ENCODE measurements around the gene CD300LB.
"Not testable (repeated sequence)": the region's sequence is repeated elsewhere in the genome, so short reads cannot be mapped to it uniquely, and the experiment has no call there.

The CD300LB gene

GRCh38 chr17:74493331-74493833 lies 37.9 kb downstream of the CD300LB start:
- ATAC-seq (peak; percentile 76), DNase-seq (peak; percentile 74)

DNA sequence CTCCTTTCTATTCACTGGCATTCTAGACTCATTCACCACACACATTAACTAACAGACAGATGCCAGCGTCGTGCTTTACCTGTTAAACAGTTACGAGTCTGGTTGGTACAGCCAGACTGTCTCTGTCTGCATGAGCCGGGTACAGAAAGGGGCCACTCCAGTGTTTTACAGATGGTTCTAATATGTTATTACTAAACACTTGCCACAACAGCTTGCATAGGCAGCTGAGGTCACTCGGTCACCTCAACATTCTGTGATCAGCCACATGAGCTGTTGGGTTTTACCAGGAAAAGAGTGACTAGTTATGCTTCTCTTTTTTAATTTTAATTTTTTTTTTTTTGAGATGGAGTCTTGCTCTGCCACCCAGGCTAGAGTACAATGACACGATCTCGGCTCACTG lies 39.6 kb downstream of the CD300LB start:
- ATAC-seq (no peak), DNase-seq (no peak)

DNA sequence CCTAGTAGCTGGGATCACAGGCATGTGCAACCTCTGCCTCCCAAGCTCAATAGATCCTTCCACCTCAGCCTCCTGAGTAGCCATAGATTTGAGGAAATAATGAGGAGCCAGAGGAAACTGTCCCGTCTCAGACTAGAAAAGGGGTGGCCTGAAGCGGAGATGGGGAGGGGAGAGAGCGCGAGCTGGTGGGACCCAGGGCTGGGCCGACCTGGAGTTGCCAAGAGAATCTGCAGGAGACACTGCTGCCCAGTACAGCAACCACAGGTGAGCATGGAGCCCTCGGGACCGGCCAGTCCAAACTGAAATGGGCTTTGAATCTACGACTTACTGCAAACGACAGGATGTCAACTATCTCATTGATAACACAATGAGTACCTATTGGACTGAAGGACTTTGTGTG lies 40.6 kb downstream of the CD300LB start:
- no peak for DNase-seq
- no peak for ATAC-seq

GRCh38 chr17:74488276-74488675 lies 43.0 kb downstream of the CD300LB start:
- not testable (repeated sequence) for ATAC-seq, DNase-seq

DNA sequence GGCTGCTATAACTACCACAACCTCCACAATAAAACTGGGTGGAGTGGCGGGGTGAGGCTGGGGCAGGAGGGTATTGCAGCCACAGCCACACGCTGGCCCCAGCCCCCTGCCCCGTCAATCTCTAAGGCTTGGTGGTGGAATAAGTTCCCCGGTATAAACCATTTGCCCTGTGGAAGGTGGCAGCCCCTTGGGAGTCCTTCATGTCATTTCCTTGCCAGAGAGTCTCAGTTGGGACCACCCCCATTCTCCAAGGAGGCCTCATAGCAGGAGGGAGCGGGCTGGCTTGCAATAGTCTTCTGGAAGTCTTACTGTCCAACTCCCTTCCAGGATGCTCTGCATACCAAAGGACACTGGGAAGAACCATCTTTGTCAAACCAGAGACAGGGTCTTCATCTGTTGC lies 45.4 kb downstream of the CD300LB start:
- ATAC-seq (no peak), DNase-seq (no peak)

DNA sequence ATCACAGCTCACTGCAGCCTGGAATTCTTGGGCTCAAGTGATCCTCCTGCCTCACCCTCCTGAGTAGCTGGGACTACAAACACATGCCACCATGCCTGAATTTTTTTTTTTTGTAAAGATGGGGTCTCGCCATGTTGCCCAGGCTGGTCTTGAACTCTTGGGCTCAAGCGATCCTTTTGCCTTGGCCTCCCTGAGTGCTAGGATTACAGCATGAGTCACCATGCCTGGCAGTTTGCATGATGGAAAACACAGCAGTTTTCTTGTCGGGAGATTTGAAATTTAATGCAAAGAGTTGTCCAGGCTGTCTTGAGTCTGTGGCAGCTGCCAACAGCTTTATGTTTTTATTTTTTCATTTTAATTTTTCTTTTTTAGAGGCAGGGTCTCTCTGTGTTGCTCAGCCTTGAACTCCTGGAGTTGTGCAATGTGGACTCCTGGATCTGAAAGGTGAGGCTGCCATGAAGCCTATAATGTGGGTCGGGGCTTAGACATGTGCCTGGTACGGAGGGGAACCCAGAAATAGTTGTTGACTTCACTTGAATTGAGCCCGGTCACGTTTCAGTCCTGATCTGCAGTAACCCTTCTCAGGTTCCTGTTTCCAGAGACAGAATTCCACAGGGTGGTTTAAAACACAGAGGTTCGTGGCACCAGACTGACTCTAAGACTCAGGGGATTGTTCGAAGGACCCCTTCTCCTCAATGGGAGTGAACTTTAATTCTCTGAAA lies 46.1 kb downstream of the CD300LB start:
- ATAC-seq = no peak
- no peak for DNase-seq

- ATAC-seq (no peak), DNase-seq (no peak)
These were observed 47.2 kb downstream of the CD300LB start for GRCh38 chr17:74484066-74484465.

DNA sequence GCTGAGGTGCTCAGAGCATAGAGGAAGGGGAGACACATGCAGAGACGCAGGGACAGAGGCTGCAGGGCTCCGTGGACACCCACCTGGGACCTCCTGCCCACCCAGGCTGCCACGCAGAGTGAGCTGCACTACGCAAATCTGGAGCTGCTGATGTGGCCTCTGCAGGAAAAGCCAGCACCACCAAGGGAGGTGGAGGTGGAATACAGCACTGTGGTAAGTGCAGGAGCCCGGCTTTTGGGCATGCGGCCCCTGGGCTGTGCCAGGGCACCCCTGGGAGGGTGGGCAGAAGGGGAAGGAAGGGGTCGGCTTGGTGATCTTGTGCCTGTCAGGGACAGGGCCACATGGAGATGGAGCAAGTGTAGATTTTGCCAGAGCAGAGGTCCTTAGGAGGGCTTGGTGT lies 49.7 kb downstream of the CD300LB start:
- DNase-seq (no peak), ATAC-seq (no peak)

- ATAC-seq (no peak), DNase-seq (no peak)
These were observed 51.0 kb downstream of the CD300LB start for GRCh38 chr17:74480290-74480689.

DNA sequence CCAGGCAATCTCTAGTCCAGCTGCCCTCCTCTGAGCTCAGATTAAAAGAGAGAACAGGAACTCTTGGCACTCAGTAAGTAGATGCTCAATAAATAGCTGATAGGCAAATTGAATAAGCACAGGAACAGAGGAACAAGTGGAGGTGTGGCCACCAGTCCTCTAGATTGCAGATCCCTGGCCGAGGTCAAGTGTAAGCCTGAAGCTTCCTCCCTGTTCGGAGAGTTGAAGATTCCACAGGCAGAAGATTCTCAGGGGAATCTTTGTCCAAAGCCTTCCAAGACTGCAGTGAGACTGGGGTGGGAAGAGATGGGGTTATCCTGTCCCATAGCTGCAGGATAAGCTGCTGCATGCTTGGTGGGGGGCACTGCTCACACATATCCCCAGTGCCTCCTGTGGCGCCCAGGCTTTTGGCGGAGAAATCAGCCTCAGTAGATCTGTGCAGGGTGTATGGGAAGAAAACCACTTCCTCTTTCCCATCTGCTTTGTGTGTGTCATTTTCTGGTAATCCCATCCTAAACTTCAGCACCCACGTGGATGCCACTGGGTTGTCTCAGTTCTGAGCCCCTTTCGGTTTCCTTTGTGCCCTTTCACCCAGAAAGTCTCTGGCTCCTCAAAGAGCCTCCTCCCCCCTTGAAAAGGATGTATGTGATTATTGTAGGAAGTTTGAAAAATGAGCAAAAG lies 52.7 kb downstream of the CD300LB start:
- DNase-seq (peak; percentile 32), ATAC-seq (peak; percentile 63)

- no peak for ATAC-seq
These were observed 53.9 kb downstream of the CD300LB start for GRCh38 chr17:74477411-74477810.

GRCh38 chr17:74475189-74475588 lies 56.1 kb downstream of the CD300LB start:
- ATAC-seq = no peak
- DNase-seq = no peak

More at GRCh38 chr17:74477411-74477810, 53.9 kb downstream of the CD300LB start:
- no peak for DNase-seq

- no peak for ATAC-seq
- DNase-seq = no peak
These were observed 57.1 kb downstream of the CD300LB start for GRCh38 chr17:74474043-74474792.

DNA sequence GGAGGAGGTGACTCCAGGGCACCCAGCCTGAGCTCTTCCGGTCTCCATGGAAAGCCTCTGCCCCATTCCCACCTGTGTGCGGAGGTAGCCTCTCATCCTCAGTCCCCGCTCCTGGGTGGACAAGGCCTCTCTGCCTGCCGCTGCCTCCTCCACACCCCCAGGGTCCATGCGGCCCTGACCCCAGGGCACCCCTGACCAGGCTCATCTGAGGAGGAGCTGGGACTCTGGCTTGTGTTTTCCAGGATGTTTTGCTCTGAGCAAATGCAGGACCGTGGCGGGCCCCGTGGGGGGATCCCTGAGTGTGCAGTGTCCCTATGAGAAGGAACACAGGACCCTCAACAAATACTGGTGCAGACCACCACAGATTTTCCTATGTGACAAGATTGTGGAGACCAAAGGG lies 58.0 kb downstream of the CD300LB start:
- no peak for DNase-seq
- no peak for ATAC-seq

GRCh38 chr17:74472890-74473289 lies 58.4 kb downstream of the CD300LB start:
- ATAC-seq = no peak

DNA sequence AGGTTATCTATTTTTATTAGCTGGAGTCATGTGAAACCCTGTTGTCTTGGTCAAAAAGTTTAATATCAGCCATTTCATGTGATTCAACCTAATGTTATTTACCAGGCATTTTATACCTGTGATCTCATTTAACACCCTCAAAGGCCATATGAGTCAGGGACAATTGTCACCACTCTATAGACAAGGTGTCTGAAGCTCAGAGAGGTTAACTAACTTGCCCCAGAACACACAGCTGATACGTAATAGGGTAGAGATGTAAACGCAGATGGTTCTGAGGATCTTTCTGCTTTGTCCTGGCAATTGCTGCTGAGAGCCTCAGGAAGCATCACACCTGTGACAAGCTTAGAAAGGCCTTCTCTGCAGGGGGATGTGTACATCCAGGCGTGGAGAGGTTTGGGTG lies 59.9 kb downstream of the CD300LB start:
- DNase-seq (no peak), ATAC-seq (peak; percentile 56)

More at GRCh38 chr17:74472890-74473289, 58.4 kb downstream of the CD300LB start:
- no peak for DNase-seq

Data from stimulated activated naive CD8-positive, alpha-beta T cell treated with anti-CD3 and anti-CD28 coated beads, Interleukin-15, Interleukin-2, amounts not matched to agents 100 U/mL and 50 U/mL, for 24 hours (primary cell).